ENCODE measurements around the gene OPRM1.

The OPRM1 gene

GRCh38 chr6:154289818-154290508 lies 250.9 kb downstream of the OPRM1 start:
- no peak for DNase-seq

GRCh38 chr6:154292066-154292465 lies 253.0 kb downstream of the OPRM1 start:
- no peak for DNase-seq

GRCh38 chr6:154292855-154293519 lies 253.9 kb downstream of the OPRM1 start:
- DNase-seq, result peak; percentile 23

- no peak for DNase-seq
These were observed 256.7 kb downstream of the OPRM1 start for GRCh38 chr6:154295733-154296132.
